ENCODE measurements around the gene ZNF112. TPM values are rescaled to one million over a fixed set of nuclear protein-coding genes. Genes with fewer than 3 reads are reported as not detected.

Gene ZNF112
- total RNA-seq, 6 experiments from 2014 or later = 0.86 to 1.7 (median 1.1) TPM

- no peaks in the 10 kb centered on the region for H3K27me3 ChIP-seq
- no peak for TF ChIP-seq POLR2A (IDR thresholded peaks at IDR 0.05)
- TF ChIP-seq CTCF (IDR thresholded peaks at IDR 0.05) = no peak
- ATAC-seq = no peak
Measured at GRCh38 chr19:44371815-44372480, 15.5 kb upstream of the ZNF112 start.

GRCh38 chr19:44367024-44367423, 10.5 kb upstream of the ZNF112 start:
- H3K4me1 ChIP-seq = no peaks in the 10 kb centered on the region
- H3K36me3 ChIP-seq = no peaks in the 10 kb centered on the region
- intact Hi-C loops (cut with DNase I) = no loop called here
- H3K27ac ChIP-seq = no peak overlapping the region
- H3K4me3 ChIP-seq = no peak overlapping the region
- no peak for ATAC-seq
- no peak for DNase-seq
- H3K9me3 ChIP-seq = peaks cover 0 to under 1% (median 0%) of the 10 kb centered on the region in 4 donors
- WGBS (ENCODE audit: insufficient coverage, low coverage, low lambda C conversion rate, missing lambda C conversion rate) = 37% methylated on average over 2 of the region's 17 CpGs
- TF ChIP-seq CTCF (IDR thresholded peaks at IDR 0.05) = no peak
- TF ChIP-seq POLR2A (IDR thresholded peaks at IDR 0.05) = no peak
- H3K27me3 ChIP-seq = no peaks in the 10 kb centered on the region

More at GRCh38 chr19:44371815-44372480, 15.5 kb upstream of the ZNF112 start:
- no peak for DNase-seq
- no peak overlapping the region for H3K27ac ChIP-seq
- no peaks in the 10 kb centered on the region for H3K4me1 ChIP-seq
- peaks cover 0 to 2% (median 0%) of the 10 kb centered on the region in 4 donors for H3K9me3 ChIP-seq
- intact Hi-C loops (cut with DNase I) = no loop called here
- H3K36me3 ChIP-seq = no peaks in the 10 kb centered on the region
- 44% methylated on average over 18 of the region's 20 CpGs for WGBS (ENCODE audit: insufficient coverage, low coverage, low lambda C conversion rate, missing lambda C conversion rate)
- no peak overlapping the region for H3K4me3 ChIP-seq

GRCh38 chr19:44346556-44346955, 9.9 kb downstream of the ZNF112 start:
- Histone ChIP-seq H3K9me3 (peaks cover 0 to 19% (median 2%) of the 10 kb centered on the region in 4 donors), H3K27me3 (no peaks in the 10 kb centered on the region), H3K4me3 (no peak overlapping the region), H3K36me3 (peaks cover 0 to 1% (median 0%) of the 10 kb centered on the region in 4 donors), H3K27ac (no peak overlapping the region), H3K4me1 (no peaks in the 10 kb centered on the region)
- intact Hi-C loops (cut with DNase I) = no loop called here
- DNase-seq = no peak
- TF ChIP-seq CTCF (IDR thresholded peaks at IDR 0.05) (no peak), POLR2A (IDR thresholded peaks at IDR 0.05) (no peak)
- 87% methylated on average over 4 of the region's 4 CpGs for WGBS (ENCODE audit: insufficient coverage, low coverage, low lambda C conversion rate, missing lambda C conversion rate)
- ATAC-seq = no peak

- Histone ChIP-seq H3K4me1 (no peaks in the 10 kb centered on the region), H3K9me3 (peaks cover 0 to 17% (median under 1%) of the 10 kb centered on the region in 4 donors), H3K27me3 (no peaks in the 10 kb centered on the region), H3K27ac (no peak overlapping the region), H3K4me3 (no peak overlapping the region), H3K36me3 (peaks cover 0 to 1% (median 0%) of the 10 kb centered on the region in 4 donors)
- TF ChIP-seq POLR2A (IDR thresholded peaks at IDR 0.05) (no peak), CTCF (IDR thresholded peaks at IDR 0.05) (no peak)
- WGBS (ENCODE audit: insufficient coverage, low coverage, low lambda C conversion rate, missing lambda C conversion rate) = 87% methylated on average over 3 of the region's 4 CpGs
- DNase-seq = no peak
- intact Hi-C loops (cut with DNase I) = no loop called here
- ATAC-seq = no peak
Measured at GRCh38 chr19:44345959-44346358, 10.5 kb downstream of the ZNF112 start.

Data from right lobe of liver (tissue), 6 donors.